Pancreas (tissue), 10 donors: ENCODE results near the gene FEZF2. TPM values are rescaled to one million over a fixed set of nuclear protein-coding genes. Genes with fewer than 3 reads are reported as not detected.

ENCODE experiments used
- ATAC-seq, 4 donors: fragments of 200-7000 bp; cut with Tn5 transposase; one replicate each; pipeline versions ENCODE4 v1.8.0 to v1.9.1; 2020; ENCODE audit warnings: mild to moderate bottlenecking in 4 of 4, moderate library complexity in 4 of 4
- DNase-seq, 6 donors: peaks; one replicate each; pipeline ENCODE4 v3.0.0-alpha.2; 2020
- FAIRE-seq: peaks from 2 replicates; lab custom pipeline; 2012; peaks lifted over from hg19 to GRCh38; lab: Jason Lieb, UNC
- H3K27ac ChIP-seq, 4 donors: fragments of 200-600 bp; sonication (generic); 1 replicate in 3 of 4; 2 replicates in 1 of 4; pipeline versions ENCODE4 v1.5.0 to v1.8.0; 2020
- H3K27me3 ChIP-seq, 4 donors: fragments of 200-600 bp; one replicate each; pipeline ENCODE4 v1.8.0; 2021
- H3K36me3 ChIP-seq, 3 donors: fragments of 200-600 bp; sonication (generic) in 1 of 3; one replicate each; pipeline versions ENCODE4 v1.5.0 to v1.8.0; 2020 to 2021
- H3K4me1 ChIP-seq, 3 donors: fragments of 200-600 bp; one replicate each; pipeline ENCODE4 v1.8.0; 2021
- H3K4me3 ChIP-seq, 4 donors: fragments of 200-600 bp; sonication (generic) in 2 of 4; one replicate each; pipeline versions ENCODE4 v1.5.0 to v1.8.0; 2020 to 2021
- H3K9me3 ChIP-seq, 4 donors: fragments of 200-600 bp; one replicate each; pipeline ENCODE4 v1.8.0; 2021
- WGBS, 2 donors: extraction: QIAGEN DNeasy Blood & Tissue Kit; methylation state at CpG; one replicate each; pipeline ENCODE4 v1.1.7; 2013; 5-methylcytosine and 5-hydroxymethylcytosine counted together
- intact Hi-C, 3 donors: fragments of 100-400 bp; cut with DNase I; formaldehyde crosslinking; loops; one replicate each; pipeline versions ENCODE4 v1.11.1 to v1.14.2; 2022
- polyA plus RNA-seq, 2 donors: library from polyadenylated mRNA; stranded (reverse); fragments of 200-250 nt; gene quantifications; one replicate each; pipeline ENCODE4 v1.2.3, GENCODE V29; 2013
- total RNA-seq, 6 donors: library from RNA; stranded (reverse); fragmentation: NEBNext Ultra II Directional in 4 of 6; extraction: Animal tissue kit (Norgen Biotek cat#: 25700) in 4 of 6; gene quantifications; one replicate each; pipeline versions ENCODE4 v1.2.1 to v1.2.4, GENCODE V29; 2021 to 2023
- TF ChIP-seq, protein P1 (sequence below), 4 donors: fragments of 200-600 bp; sonication (generic) in 3 of 4; IDR thresholded peaks; one replicate each; pipeline versions ENCODE4 v1.5.0 to v1.8.0; 2021; ENCODE audit warnings: antibody characterized with exemption in 4 of 4
- donor health status: healthy with polysubstance abuse.
- donor health status: DM: no; HTN: no; CAD: no; lungs with moderate emphysema.
- donor health status: DM: no; HTN: no; CAD: no.
- donor health status: control.
- donor health status: control.
- donor health status: Bipolar disorder and iron deficiency.
- donor health status: DM: yes; HTN: yes; CAD: no.
- donor health status: DM: no; HTN: no; CAD: no.
- donor health status: DM: no; HTN: no; CAD: no.
- donor health status: DM: yes; HTN: yes; CAD: no.

FEZF2 gene
- total and polyA plus RNA-seq, 8 donors = 0.12 TPM; not detected in 7

GRCh38 chr3:62403765-62404164 lies 30.4 kb upstream of the FEZF2 start:
- no peaks in the 10 kb centered on the region for H3K27me3 ChIP-seq
- no peaks in the 10 kb centered on the region for H3K36me3 ChIP-seq
- 79 to 88% methylated on average over 3 of the region's 3 CpGs for WGBS, 2 donors
- FAIRE-seq (no peak), ATAC-seq (no peak), DNase-seq (no peak)
- no peak overlapping the region for H3K4me3 ChIP-seq
- intact Hi-C loops = no loop called here
- TF ChIP-seq, protein P1, sequence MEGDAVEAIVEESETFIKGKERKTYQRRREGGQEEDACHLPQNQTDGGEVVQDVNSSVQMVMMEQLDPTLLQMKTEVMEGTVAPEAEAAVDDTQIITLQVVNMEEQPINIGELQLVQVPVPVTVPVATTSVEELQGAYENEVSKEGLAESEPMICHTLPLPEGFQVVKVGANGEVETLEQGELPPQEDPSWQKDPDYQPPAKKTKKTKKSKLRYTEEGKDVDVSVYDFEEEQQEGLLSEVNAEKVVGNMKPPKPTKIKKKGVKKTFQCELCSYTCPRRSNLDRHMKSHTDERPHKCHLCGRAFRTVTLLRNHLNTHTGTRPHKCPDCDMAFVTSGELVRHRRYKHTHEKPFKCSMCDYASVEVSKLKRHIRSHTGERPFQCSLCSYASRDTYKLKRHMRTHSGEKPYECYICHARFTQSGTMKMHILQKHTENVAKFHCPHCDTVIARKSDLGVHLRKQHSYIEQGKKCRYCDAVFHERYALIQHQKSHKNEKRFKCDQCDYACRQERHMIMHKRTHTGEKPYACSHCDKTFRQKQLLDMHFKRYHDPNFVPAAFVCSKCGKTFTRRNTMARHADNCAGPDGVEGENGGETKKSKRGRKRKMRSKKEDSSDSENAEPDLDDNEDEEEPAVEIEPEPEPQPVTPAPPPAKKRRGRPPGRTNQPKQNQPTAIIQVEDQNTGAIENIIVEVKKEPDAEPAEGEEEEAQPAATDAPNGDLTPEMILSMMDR (IDR thresholded peaks at IDR 0.05) = no peak
- H3K9me3 ChIP-seq = no peaks in the 10 kb centered on the region
- H3K4me1 ChIP-seq = no peaks in the 10 kb centered on the region
- H3K27ac ChIP-seq = no peak overlapping the region

- Histone ChIP-seq H3K27me3 (peaks cover 0 to 8% (median 0%) of the 10 kb centered on the region in 4 donors), H3K27ac (no peak overlapping the region), H3K4me3 (no peak overlapping the region), H3K9me3 (no peaks in the 10 kb centered on the region), H3K4me1 (peaks cover 0 to 6% (median 0%) of the 10 kb centered on the region in 3 donors), H3K36me3 (no peaks in the 10 kb centered on the region)
- TF ChIP-seq, protein P1 (IDR thresholded peaks at IDR 0.05) = no peak
- no peak for FAIRE-seq
- DNase-seq = no peak
- intact Hi-C loops = no loop called here
- ATAC-seq = no peak
- 8 to 17% methylated on average over 5 of the region's 5 CpGs for WGBS, 2 donors
These were observed 19.4 kb upstream of the FEZF2 start for GRCh38 chr3:62392626-62393292.

DNA sequence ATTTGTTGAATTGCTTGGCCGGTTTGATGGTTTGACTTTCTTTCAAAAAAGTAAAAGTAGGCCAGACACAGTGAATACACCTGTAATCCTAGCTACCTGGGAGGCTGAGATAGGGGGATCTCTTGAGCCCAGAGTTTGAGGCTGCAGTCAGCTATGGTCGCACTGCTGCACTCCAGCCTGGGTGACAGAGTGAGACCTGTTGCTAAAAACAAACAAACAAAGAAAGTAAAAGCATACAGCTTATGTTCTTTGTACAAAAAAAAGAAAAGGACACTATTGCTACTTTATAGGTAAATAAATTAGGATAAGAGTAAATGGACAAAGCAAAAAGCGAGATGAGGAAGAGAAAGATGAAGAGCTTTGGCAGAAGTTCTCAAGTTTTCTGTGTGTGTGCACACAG lies 13.9 kb upstream of the FEZF2 start:
- ATAC-seq = no peak
- Histone ChIP-seq H3K4me1 (peaks cover 0 to 2% (median 0%) of the 10 kb centered on the region in 3 donors), H3K9me3 (no peaks in the 10 kb centered on the region), H3K27me3 (peaks cover 0 to 10% (median 0%) of the 10 kb centered on the region in 4 donors), H3K36me3 (no peaks in the 10 kb centered on the region), H3K27ac (no peak overlapping the region), H3K4me3 (no peak overlapping the region)
- no peak for DNase-seq
- FAIRE-seq = no peak
- 78 to 96% methylated on average over 3 of the region's 3 CpGs for WGBS, 2 donors
- intact Hi-C loops = no loop called here
- TF ChIP-seq, protein P1 (IDR thresholded peaks at IDR 0.05) = no peak

- 3% methylated on average over 21 of the region's 21 CpGs for WGBS, 2 donors
- intact Hi-C loops = no loop called here
- FAIRE-seq (no peak), DNase-seq (no peak), ATAC-seq (no peak)
- H3K4me1 ChIP-seq = no peaks in the 10 kb centered on the region
- no peaks in the 10 kb centered on the region for H3K9me3 ChIP-seq
- H3K4me3 ChIP-seq = no peak overlapping the region
- no peak overlapping the region for H3K27ac ChIP-seq
- H3K27me3 ChIP-seq = peaks cover 0 to 51% (median 11%) of the 10 kb centered on the region in 4 donors
- TF ChIP-seq, protein P1 (IDR thresholded peaks at IDR 0.05) = no peak
- no peaks in the 10 kb centered on the region for H3K36me3 ChIP-seq
These were observed 6.0 kb upstream of the FEZF2 start for GRCh38 chr3:62379321-62379798.

- no peaks in the 10 kb centered on the region for H3K36me3 ChIP-seq
- ATAC-seq (no peak), DNase-seq (no peak), FAIRE-seq (no peak)
- intact Hi-C loops = no loop called here
- WGBS, 2 donors = 6 to 10% methylated on average over 14 of the region's 14 CpGs
- no peaks in the 10 kb centered on the region for H3K4me1 ChIP-seq
- no peaks in the 10 kb centered on the region for H3K9me3 ChIP-seq
- H3K4me3 ChIP-seq = no peak overlapping the region
- TF ChIP-seq, protein P1 (IDR thresholded peaks at IDR 0.05) = no peak
- peaks cover 0 to 55% (median 11%) of the 10 kb centered on the region in 4 donors for H3K27me3 ChIP-seq
- no peak overlapping the region for H3K27ac ChIP-seq
These were observed 5.6 kb upstream of the FEZF2 start for GRCh38 chr3:62378921-62379320.
